HG03108 (cell line): Measurements from ENCODE around the gene ERVK3-1.

Experiments used
- ATAC-seq: cut with Tn5 transposase; IDR thresholded peaks from one replicate; pipeline ENCODE4 v1.9.1; 2021; ENCODE audit warnings: moderate library complexity; ENCODE audit not compliant: unreplicated experiment

ERVK3-1 gene

GRCh38 chr19:58357481-58358145 lies 52.4 kb downstream of the ERVK3-1 start:
- no peak for ATAC-seq

- ATAC-seq = peak; percentile 7
Measured at GRCh38 chr19:58361900-58362271, 56.7 kb downstream of the ERVK3-1 start.

- peak; percentile 85 for ATAC-seq
Measured at GRCh38 chr19:58362272-58362994, 57.3 kb downstream of the ERVK3-1 start, which contains the start of gene ZNF497. TSS of gene ZNF497 (minus strand) at chr19:58362751. CDS start at chr19:58357635, 5,116 bp downstream.

GRCh38 chr19:58364146-58364545 lies 59.0 kb downstream of the ERVK3-1 start:
- ATAC-seq = no peak
